CD4-positive, CD25-positive, alpha-beta regulatory T cell (primary cell): Measurements from ENCODE around the gene TNS1. TPM values are rescaled to one million over a fixed set of nuclear protein-coding genes. Genes with fewer than 3 reads are reported as not detected.

Experiments
- ATAC-seq, 2 donors: fragments of 150-1000 bp; cut with Tn5 transposase; one replicate each; pipeline ENCODE4 v1.10.0; 2021; ENCODE audit warnings: low read depth in 2 of 2, moderate number of reproducible peaks in 2 of 2, moderate library complexity in 1 of 2
- DNase-seq, 3 donors: peaks; one replicate each; pipeline versions ENCODE4 v3.0.0 to v3.0.0-alpha.2; 2012 to 2022; ENCODE audit warnings: mixed read lengths in 1 of 3
- H3K27ac ChIP-seq: one replicate; pipeline ENCODE4 v1.7.0; 2013; ENCODE audit warnings: mild to moderate bottlenecking, low read length; ENCODE audit not compliant: insufficient read depth, poor library complexity, severe bottlenecking
- H3K27me3 ChIP-seq: one replicate; pipeline ENCODE4 v1.7.0; 2013; ENCODE audit warnings: low read length; ENCODE audit not compliant: control insufficient read depth, insufficient read depth
- H3K36me3 ChIP-seq: one replicate; pipeline ENCODE4 v1.7.0; 2013; ENCODE audit warnings: mild to moderate bottlenecking, low read length, moderate library complexity; ENCODE audit not compliant: control insufficient read depth, insufficient read depth
- H3K4me1 ChIP-seq: 2 replicates; pipeline ENCODE4 v1.7.0; 2013; ENCODE audit warnings: mild to moderate bottlenecking, low read length; ENCODE audit not compliant: insufficient read depth, control insufficient read depth, poor library complexity, severe bottlenecking
- H3K4me3 ChIP-seq: one replicate; pipeline ENCODE4 v1.7.0; 2013; ENCODE audit warnings: low read depth, mild to moderate bottlenecking, low read length, moderate library complexity
- H3K9me3 ChIP-seq, 2 experiments: 1 replicate in 1 of 2; 2 replicates in 1 of 2; pipeline ENCODE4 v1.7.0; 2013; ENCODE audit warnings: low read length in 2 of 2, mild to moderate bottlenecking in 1 of 2, moderate library complexity in 1 of 2; ENCODE audit not compliant: control insufficient read depth in 2 of 2
- H3K27ac Mint-ChIP-seq, 3 donors: one replicate each; pipeline ENCODE4 v1.8.0; 2020 to 2022; ENCODE audit warnings: mild to moderate bottlenecking in 3 of 3, mixed read lengths in 3 of 3, moderate library complexity in 2 of 3
- H3K27me3 Mint-ChIP-seq: one replicate; pipeline ENCODE4 v1.8.0; 2022; ENCODE audit warnings: mild to moderate bottlenecking, mixed read lengths
- H3K36me3 Mint-ChIP-seq: one replicate; pipeline ENCODE4 v1.8.0; 2020; ENCODE audit warnings: mixed read lengths
- H3K4me1 Mint-ChIP-seq, 4 donors: one replicate each; pipeline ENCODE4 v1.8.0; 2020 to 2022; ENCODE audit warnings: mixed read lengths in 4 of 4, mild to moderate bottlenecking in 1 of 4
- H3K4me3 Mint-ChIP-seq, 4 donors: one replicate each; pipeline ENCODE4 v1.8.0; 2020 to 2022; ENCODE audit warnings: mild to moderate bottlenecking in 4 of 4, mixed read lengths in 4 of 4, moderate library complexity in 3 of 4
- H3K9me3 Mint-ChIP-seq, 7 donors: one replicate each; pipeline ENCODE4 v1.8.0; 2020 to 2022; ENCODE audit warnings: mixed read lengths in 7 of 7, mild to moderate bottlenecking in 3 of 7, moderate library complexity in 2 of 7
- polyA plus RNA-seq, 4 donors: library from polyadenylated mRNA; unstranded; fragments of 300-500 nt; fragmentation: Illumina TruSeq; gene quantifications; one replicate each; pipeline ENCODE4 v1.2.3, GENCODE V29; 2021
- total RNA-seq: library from RNA; stranded (reverse); gene quantifications from one replicate; pipeline ENCODE4 v1.2.3, GENCODE V29; 2022

TNS1 gene
- total and polyA plus RNA-seq, 5 donors from 2014 or later, result 0.49 TPM; not detected in 4

DNA sequence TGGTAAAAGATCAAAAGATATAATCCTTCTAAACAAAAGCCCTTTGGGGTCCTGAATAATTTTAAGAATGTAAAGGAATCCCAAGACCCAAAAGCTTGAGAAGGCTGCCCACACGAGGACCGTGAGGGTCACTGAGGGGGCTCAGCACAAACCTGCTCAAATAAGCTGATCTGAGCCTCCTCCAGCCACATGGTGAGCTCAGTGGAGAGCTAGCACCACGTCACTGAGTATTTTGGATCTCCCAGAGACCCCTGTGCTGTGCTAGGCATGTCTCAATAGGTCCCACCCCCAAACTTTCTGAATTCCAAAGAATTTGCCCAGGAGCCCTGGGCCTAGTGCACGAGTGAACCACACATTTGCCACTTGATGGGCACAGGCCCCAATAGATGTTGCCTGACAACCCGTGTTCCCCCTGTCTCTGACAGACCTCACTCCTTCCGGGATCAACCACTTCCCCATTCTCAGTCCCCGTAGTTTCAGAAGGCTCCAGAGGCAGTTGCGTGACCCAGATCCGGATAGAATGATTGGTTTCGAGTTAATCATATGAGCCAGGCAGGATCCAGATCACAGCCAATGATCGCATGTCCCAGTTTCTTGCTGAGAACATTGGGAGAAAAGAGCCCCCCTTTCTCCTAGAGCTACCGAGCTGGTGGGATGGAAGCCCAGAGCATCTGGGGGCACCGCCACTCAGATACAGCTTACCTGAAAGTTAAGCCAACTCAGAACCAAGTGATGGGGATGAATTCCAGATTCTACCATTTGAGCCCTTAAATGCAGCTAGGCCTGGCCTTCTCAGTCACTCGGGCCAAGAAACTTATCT is 203.8 kb downstream of the TNS1 start:
- Mint-ChIP-seq H3K27ac (no peak overlapping the region), H3K4me1 (no peaks in the 10 kb centered on the region), H3K27me3 (peaks cover 4% of the 10 kb centered on the region), H3K9me3 (no peaks in the 10 kb centered on the region), H3K36me3 (no peaks in the 10 kb centered on the region), H3K4me3 (no peak overlapping the region)
- no peak overlapping the region for H3K27ac ChIP-seq
- no peaks in the 10 kb centered on the region for H3K9me3 ChIP-seq
- ATAC-seq (peak in 1 of 2 donors; percentile 35), DNase-seq (no peak)
- H3K27me3 ChIP-seq, result no peaks in the 10 kb centered on the region
- H3K4me1 ChIP-seq, result no peaks in the 10 kb centered on the region
- no peak overlapping the region for H3K4me3 ChIP-seq
- no peaks in the 10 kb centered on the region for H3K36me3 ChIP-seq

GRCh38 chr2:217798191-217798590 is 204.6 kb downstream of the TNS1 start:
- Mint-ChIP-seq H3K4me3 (no peak overlapping the region), H3K4me1 (no peaks in the 10 kb centered on the region), H3K27ac (no peak overlapping the region), H3K9me3 (no peaks in the 10 kb centered on the region), H3K27me3 (peaks cover 4% of the 10 kb centered on the region), H3K36me3 (no peaks in the 10 kb centered on the region)
- no peaks in the 10 kb centered on the region for H3K27me3 ChIP-seq
- no peak overlapping the region for H3K4me3 ChIP-seq
- H3K36me3 ChIP-seq, result no peaks in the 10 kb centered on the region
- no peaks in the 10 kb centered on the region for H3K4me1 ChIP-seq
- DNase-seq (no peak), ATAC-seq (no peak)
- no peak overlapping the region for H3K27ac ChIP-seq
- no peaks in the 10 kb centered on the region for H3K9me3 ChIP-seq

DNA sequence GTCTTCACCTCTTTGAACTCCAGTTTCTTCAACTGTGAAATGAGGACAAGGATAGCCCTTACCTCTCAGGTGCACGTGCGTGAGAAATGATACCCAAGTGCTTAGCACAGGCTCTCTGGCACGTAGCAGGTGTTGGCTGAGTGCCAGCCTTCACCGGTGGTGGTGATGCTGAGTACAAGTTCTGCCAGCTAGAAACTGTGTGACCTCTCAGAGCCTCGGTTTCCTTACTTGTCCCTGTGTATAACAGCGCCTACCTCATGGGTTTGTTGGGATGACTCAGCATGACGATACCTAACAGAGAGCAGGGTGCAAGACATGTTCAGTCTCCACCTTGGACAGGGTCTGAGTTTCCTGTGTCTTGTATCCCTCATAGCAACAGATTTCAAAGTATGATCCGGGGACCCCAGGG is 205.1 kb downstream of the TNS1 start:
- H3K9me3 Mint-ChIP-seq, result no peaks in the 10 kb centered on the region
- no peak overlapping the region for H3K4me3 ChIP-seq
- DNase-seq, result no peak
- H3K27ac ChIP-seq, result no peak overlapping the region
- no peaks in the 10 kb centered on the region for H3K4me1 Mint-ChIP-seq
- no peaks in the 10 kb centered on the region for H3K9me3 ChIP-seq
- H3K27me3 ChIP-seq, result no peaks in the 10 kb centered on the region
- no peaks in the 10 kb centered on the region for H3K4me1 ChIP-seq
- H3K27me3 Mint-ChIP-seq, result peaks cover 4% of the 10 kb centered on the region
- no peaks in the 10 kb centered on the region for H3K36me3 Mint-ChIP-seq
- no peak overlapping the region for H3K4me3 Mint-ChIP-seq
- ATAC-seq, result no peak
- H3K27ac Mint-ChIP-seq, result no peak overlapping the region
- no peaks in the 10 kb centered on the region for H3K36me3 ChIP-seq

GRCh38 chr2:217797165-217797564 is 205.6 kb downstream of the TNS1 start:
- Mint-ChIP-seq H3K4me1 (no peaks in the 10 kb centered on the region), H3K27ac (no peak overlapping the region), H3K9me3 (no peaks in the 10 kb centered on the region), H3K36me3 (no peaks in the 10 kb centered on the region), H3K4me3 (no peak overlapping the region), H3K27me3 (peaks cover 4% of the 10 kb centered on the region)
- H3K4me1 ChIP-seq, result no peaks in the 10 kb centered on the region
- ATAC-seq (no peak), DNase-seq (no peak)
- no peak overlapping the region for H3K27ac ChIP-seq
- no peak overlapping the region for H3K4me3 ChIP-seq
- H3K36me3 ChIP-seq, result no peaks in the 10 kb centered on the region
- no peaks in the 10 kb centered on the region for H3K9me3 ChIP-seq
- no peaks in the 10 kb centered on the region for H3K27me3 ChIP-seq

GRCh38 chr2:217795706-217796465 is 206.9 kb downstream of the TNS1 start:
- no peaks in the 10 kb centered on the region for H3K4me1 ChIP-seq
- no peak for ATAC-seq
- no peak overlapping the region for H3K27ac Mint-ChIP-seq
- no peak for DNase-seq
- no peak overlapping the region for H3K4me3 Mint-ChIP-seq
- H3K36me3 Mint-ChIP-seq, result no peaks in the 10 kb centered on the region
- peaks cover 0 to 4% (median 0%) of the 10 kb centered on the region in 4 donors for H3K4me1 Mint-ChIP-seq
- no peaks in the 10 kb centered on the region for H3K9me3 Mint-ChIP-seq
- H3K27me3 Mint-ChIP-seq, result no peaks in the 10 kb centered on the region
- H3K4me3 ChIP-seq, result no peak overlapping the region
- no peaks in the 10 kb centered on the region for H3K9me3 ChIP-seq
- H3K27me3 ChIP-seq, result no peaks in the 10 kb centered on the region
- H3K27ac ChIP-seq, result no peak overlapping the region
- no peaks in the 10 kb centered on the region for H3K36me3 ChIP-seq

DNA sequence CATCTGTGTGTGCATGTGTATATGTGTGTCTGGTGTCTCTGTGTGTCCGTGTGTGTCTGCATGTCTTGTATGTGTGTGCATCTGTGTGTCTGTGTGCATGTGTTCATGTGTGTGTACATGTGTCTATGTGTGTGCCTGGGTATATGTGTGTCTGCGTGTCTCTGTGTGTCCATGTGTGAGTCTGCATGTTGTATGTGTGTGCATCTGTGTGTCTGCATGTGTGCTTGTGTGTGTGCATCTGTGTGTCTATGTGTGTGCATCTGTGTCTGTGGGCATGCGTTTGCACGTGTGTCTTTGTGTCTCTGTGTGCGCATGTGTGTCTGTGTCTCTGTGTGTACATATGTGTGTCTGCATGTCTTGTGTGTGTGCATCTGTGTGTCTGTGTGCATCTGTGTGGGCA is 207.7 kb downstream of the TNS1 start:
- H3K27ac ChIP-seq, result no peak overlapping the region

GRCh38 chr2:217794133-217794986 is 208.4 kb downstream of the TNS1 start:
- Histone ChIP-seq H3K4me3 (no peak overlapping the region), H3K27me3 (no peaks in the 10 kb centered on the region), H3K4me1 (no peaks in the 10 kb centered on the region), H3K27ac (no peak overlapping the region), H3K36me3 (no peaks in the 10 kb centered on the region), H3K9me3 (no peaks in the 10 kb centered on the region)
- H3K36me3 Mint-ChIP-seq, result no peaks in the 10 kb centered on the region
- DNase-seq (no peak), ATAC-seq (no peak)
- peaks cover 0 to 11% (median 4%) of the 10 kb centered on the region in 4 donors for H3K4me1 Mint-ChIP-seq
- no peaks in the 10 kb centered on the region for H3K9me3 Mint-ChIP-seq
- no peaks in the 10 kb centered on the region for H3K27me3 Mint-ChIP-seq
- no peak overlapping the region for H3K4me3 Mint-ChIP-seq
- no peak overlapping the region for H3K27ac Mint-ChIP-seq

More for the DNA sequence above, 207.7 kb downstream of the TNS1 start:
- Histone ChIP-seq H3K9me3 (no peaks in the 10 kb centered on the region), H3K4me3 (no peak overlapping the region), H3K27me3 (no peaks in the 10 kb centered on the region), H3K36me3 (no peaks in the 10 kb centered on the region), H3K4me1 (no peaks in the 10 kb centered on the region)
- Mint-ChIP-seq H3K27ac (no peak overlapping the region), H3K4me1 (peaks cover 0 to 9% (median 3%) of the 10 kb centered on the region in 4 donors), H3K9me3 (no peaks in the 10 kb centered on the region), H3K27me3 (no peaks in the 10 kb centered on the region), H3K36me3 (no peaks in the 10 kb centered on the region), H3K4me3 (no peak overlapping the region)
- ATAC-seq (no peak), DNase-seq (no peak)
